Retinal pigment epithelial cell (primary cell): ENCODE data around the gene CCM2.

Experiments
- DNase-seq: peaks from one replicate; pipeline ENCODE4 v3.0.0-alpha.2; 2010; ENCODE audit warnings: low read depth
- H3K4me3 ChIP-seq: 2 replicates; pipeline ENCODE4 v1.5.1; 2011; ENCODE audit warnings: mild to moderate bottlenecking, low read length, control low read depth, moderate library complexity
- CTCF ChIP-seq: conservative IDR thresholded peaks from 2 replicates; pipeline ENCODE4 v1.5.1; 2011; ENCODE audit warnings: low read depth, low read length, control low read depth, inconsistent platforms

Gene CCM2

GRCh38 chr7:45036317-45036716 lies 36.3 kb downstream of the CCM2 start:
- no peak for TF ChIP-seq CTCF
- no peak for DNase-seq
- H3K4me3 ChIP-seq, result no peak overlapping the region

GRCh38 chr7:45036796-45037195 lies 36.8 kb downstream of the CCM2 start:
- no peak overlapping the region for H3K4me3 ChIP-seq
- DNase-seq, result no peak
- TF ChIP-seq CTCF, result no peak

DNA sequence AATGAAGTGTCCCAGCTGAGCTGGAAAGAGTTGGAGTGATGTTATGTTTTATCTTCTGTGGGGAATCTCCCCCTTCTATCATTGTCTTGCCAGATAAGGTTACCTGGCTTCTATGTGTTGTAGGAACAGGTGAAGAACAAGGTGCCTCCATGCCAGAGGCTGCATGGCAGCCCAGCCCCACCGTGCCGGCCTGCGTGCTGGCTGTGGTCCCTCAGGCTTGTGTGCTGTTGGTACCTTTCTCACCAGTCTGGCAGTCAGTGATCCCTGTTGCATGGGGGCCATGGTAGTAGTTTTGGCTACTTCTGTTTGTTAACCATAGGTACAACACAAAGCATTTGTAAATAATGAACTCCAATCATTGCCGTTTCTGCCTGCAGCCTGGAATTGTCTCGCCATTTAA lies 37.9 kb downstream of the CCM2 start:
- H3K4me3 ChIP-seq, result no peak overlapping the region
- DNase-seq, result no peak
- no peak for TF ChIP-seq CTCF

- H3K4me3 ChIP-seq, result no peak overlapping the region
- no peak for DNase-seq
- TF ChIP-seq CTCF, result no peak
Measured at GRCh38 chr7:45039106-45039505, 39.1 kb downstream of the CCM2 start.

- no peak for TF ChIP-seq CTCF
- no peak for DNase-seq
- H3K4me3 ChIP-seq, result no peak overlapping the region
Measured at GRCh38 chr7:45044338-45044737, 44.3 kb downstream of the CCM2 start.

- TF ChIP-seq CTCF, result no peak
- no peak overlapping the region for H3K4me3 ChIP-seq
- DNase-seq, result no peak
Measured at GRCh38 chr7:45048748-45049147, 48.7 kb downstream of the CCM2 start.

DNA sequence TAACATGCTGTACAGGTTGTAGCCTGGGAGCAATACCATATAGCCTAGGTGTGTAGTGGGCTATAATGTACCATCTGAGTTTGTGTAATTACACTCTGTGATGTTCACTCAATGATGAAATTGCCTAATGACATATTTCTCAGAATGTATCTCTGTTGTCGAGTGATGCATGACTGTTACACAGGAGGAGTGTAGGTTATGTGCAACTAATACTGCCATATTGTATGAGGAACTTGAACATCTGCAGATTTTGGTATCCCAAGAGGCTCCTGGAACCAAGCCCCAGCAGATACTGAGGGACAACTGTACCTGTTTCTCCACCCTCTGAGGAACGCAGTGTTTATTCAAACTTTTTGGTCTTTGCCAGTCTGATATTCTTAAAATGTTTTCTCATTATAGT lies 50.2 kb downstream of the CCM2 start:
- no peak for DNase-seq
- TF ChIP-seq CTCF, result no peak
- H3K4me3 ChIP-seq, result no peak overlapping the region
